Measurements from ENCODE around the gene DGKQ.

- TF ChIP-seq CTCF (IDR thresholded peaks at IDR 0.05) (no peak), POLR2A (IDR thresholded peaks at IDR 0.05) (no peak)
These were observed 41.8 kb upstream of the DGKQ start for GRCh38 chr4:1015179-1015578.
